ENCODE data around the gene KCNIP3. TPM values are rescaled to one million over a fixed set of nuclear protein-coding genes. Genes with fewer than 3 reads are reported as not detected.

Gene KCNIP3
- total RNA-seq, 1 donor from 2014 or later = not detected

DNA sequence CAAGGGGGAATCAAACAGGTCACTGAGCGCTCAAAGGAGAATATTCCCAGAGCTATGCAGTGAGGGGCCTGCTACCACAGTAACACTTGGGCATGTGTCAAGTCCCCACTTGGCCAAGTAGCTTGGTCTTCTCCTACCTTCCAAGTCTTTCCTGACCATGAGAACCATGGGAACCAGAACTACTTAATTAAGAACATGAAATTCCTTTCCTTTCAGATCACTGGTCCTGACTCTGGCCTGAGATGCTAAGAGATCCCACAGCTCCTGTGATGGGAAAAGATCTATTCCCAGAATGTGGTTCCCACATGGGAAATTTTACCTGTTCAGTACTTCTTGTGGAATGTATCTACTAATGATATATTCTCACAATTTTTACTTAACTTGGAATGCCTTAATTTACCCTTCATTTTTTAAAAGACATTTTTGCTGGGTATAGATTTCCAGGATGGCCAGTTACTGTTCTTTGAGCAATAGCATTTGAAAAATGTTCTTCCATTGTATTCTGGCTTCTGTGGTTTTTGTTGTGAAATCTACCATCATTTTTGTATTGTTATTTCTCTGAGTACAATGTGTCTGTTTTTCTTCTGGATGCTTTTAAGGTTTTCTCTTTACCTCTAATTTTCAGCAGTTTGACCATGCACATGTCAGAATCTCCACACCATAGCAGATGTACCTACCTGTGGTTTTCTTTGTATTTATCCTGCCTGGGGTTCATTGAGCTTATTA is 37.9 kb downstream of the KCNIP3 start:
- Mint-ChIP-seq H3K36me3 (ENCODE audit: low read depth) (no peaks in the 10 kb centered on the region), H3K27me3 (ENCODE audit: insufficient read depth) (peaks cover 2% of the 10 kb centered on the region), H3K4me1 (ENCODE audit: low read depth) (no peaks in the 10 kb centered on the region), H3K27ac (no peak overlapping the region), H3K4me3 (no peak overlapping the region), H3K9me3 (no peaks in the 10 kb centered on the region)
- intact Hi-C loops (cut with micrococcal nuclease) = no loop called here
- no peak for DNase-seq (ENCODE audit: low spot score)

DNA sequence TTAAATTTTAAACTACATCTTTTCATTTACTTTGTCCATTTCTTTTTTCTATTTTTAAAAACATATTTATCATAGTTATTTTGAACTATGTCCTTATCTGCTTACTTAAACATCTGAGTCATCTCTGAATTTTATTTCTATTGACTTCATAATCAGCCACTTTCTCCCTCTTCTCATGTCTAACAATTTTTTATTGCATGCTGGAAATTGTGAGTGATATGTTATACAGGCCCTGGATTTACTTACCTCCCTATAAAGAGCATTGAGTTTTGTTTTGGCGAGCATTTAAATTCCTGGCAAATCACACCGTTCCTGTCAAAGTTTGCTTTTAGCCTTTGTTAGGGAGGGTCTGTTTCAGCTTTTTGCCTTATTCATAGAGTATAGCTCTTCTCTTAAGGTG is 39.3 kb downstream of the KCNIP3 start:
- H3K9me3 Mint-ChIP-seq = no peaks in the 10 kb centered on the region
- no peaks in the 10 kb centered on the region for H3K4me1 Mint-ChIP-seq (ENCODE audit: low read depth)
- no peak for DNase-seq (ENCODE audit: low spot score)
- no peak overlapping the region for H3K4me3 Mint-ChIP-seq
- no peaks in the 10 kb centered on the region for H3K36me3 Mint-ChIP-seq (ENCODE audit: low read depth)
- intact Hi-C loops (cut with micrococcal nuclease) = no loop called here
- no peak overlapping the region for H3K27ac Mint-ChIP-seq
- peaks cover 2% of the 10 kb centered on the region for H3K27me3 Mint-ChIP-seq (ENCODE audit: insufficient read depth)

DNA sequence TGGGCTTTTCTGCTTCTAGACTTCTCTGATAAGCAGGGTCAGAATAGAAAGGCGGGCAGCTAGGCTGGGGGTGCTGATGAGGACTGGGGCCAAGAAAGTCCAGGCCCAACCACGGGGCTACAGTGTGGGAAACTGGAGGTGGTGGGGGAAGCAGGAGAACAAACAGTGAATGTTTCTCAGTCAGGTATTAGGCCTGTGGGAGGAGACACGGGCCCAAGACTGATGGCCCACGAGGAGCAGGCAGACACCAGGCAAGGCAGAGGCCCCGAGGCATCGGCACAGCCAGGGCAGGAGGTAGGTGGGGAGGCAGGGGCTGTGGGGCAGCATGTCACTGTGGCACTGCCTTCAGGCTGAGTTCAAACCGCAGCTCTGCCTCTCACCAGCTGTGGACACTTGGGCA is 40.7 kb downstream of the KCNIP3 start:
- no peaks in the 10 kb centered on the region for H3K4me1 Mint-ChIP-seq (ENCODE audit: low read depth)
- no peaks in the 10 kb centered on the region for H3K9me3 Mint-ChIP-seq
- intact Hi-C loops (cut with micrococcal nuclease) = no loop called here
- no peak overlapping the region for H3K4me3 Mint-ChIP-seq
- DNase-seq (ENCODE audit: low spot score) = no peak
- no peak overlapping the region for H3K27ac Mint-ChIP-seq
- H3K36me3 Mint-ChIP-seq (ENCODE audit: low read depth) = no peaks in the 10 kb centered on the region
- peaks cover 2% of the 10 kb centered on the region for H3K27me3 Mint-ChIP-seq (ENCODE audit: insufficient read depth)

DNA sequence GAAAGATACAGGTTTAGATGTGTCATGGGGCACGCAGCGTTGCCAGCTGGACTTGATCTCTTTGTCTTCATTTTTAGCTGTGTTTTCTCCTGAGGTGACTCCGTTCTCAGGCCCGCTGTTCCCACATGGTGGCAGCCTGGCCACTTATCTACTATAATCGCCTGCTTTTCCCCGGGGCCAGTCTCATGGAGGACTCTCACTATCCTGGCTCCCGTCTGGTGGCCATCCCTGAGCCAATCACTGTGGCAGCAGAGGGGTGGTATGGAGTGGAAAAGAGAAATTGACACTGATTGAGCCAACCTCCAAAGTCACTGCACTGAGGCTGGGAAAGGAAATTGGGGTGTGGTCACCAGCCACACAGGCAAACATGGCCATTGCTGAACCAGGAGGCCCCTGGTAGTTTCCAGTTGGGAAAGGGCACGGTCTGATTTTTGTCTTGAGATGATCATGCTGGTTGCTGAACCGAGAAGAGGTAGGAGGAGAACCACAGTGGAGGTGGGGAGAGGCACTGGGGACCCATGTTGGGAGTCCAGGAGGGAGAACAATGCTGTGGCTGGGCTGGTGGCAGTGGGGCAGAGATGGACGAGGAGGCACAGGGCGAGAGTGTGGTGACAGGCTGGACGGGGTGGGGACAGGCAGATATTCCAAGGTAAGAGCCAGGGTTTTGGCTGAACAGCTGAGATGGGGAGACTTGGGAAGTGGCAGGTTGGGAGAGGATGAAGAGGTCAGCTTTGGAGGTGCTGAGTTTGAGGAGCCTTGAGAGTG is 45.6 kb downstream of the KCNIP3 start:
- DNase-seq (ENCODE audit: low spot score) = no peak
- no peak overlapping the region for H3K4me3 Mint-ChIP-seq
- no peaks in the 10 kb centered on the region for H3K9me3 Mint-ChIP-seq
- H3K27me3 Mint-ChIP-seq (ENCODE audit: insufficient read depth) = peaks cover 20% of the 10 kb centered on the region
- no peaks in the 10 kb centered on the region for H3K4me1 Mint-ChIP-seq (ENCODE audit: low read depth)
- no peak overlapping the region for H3K27ac Mint-ChIP-seq
- intact Hi-C loops (cut with micrococcal nuclease) = no loop called here
- H3K36me3 Mint-ChIP-seq (ENCODE audit: low read depth) = no peaks in the 10 kb centered on the region

DNA sequence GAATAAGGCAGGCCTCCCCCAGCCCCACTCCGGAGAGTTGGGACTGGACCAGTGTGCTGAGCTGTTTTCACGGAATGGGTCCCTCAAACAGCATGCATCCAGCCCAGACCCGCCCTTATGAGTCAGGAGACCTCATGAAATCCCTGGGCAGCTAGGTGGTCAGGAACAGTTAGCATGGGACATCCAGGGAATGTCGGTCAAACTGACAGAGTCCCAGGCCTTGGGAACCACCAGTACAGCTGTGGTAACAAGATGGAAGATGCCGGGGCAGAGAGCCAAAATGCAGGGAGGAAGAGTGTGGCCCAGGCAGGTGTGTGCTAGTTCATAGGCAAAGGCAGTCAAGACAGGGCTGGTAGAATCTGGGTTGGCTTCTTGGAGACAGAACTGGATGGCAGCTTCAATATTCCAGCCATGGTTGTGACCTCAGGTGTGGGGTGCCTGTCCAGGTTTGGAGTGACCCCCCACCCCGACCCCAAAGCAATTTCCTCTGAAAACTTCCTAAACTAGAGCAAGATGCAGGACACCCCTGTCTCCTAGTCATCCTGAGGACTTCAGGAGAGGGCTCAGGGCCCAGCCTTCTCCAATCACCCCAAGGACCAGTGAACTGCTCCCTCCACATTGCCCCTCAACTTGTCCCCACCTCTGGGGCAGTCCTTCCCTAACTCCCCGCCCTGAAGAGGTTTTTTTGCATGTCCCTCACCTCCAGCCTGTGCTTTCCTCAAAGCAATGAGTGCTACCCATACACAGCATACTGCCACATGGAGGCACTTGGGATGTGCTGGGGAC is 46.5 kb downstream of the KCNIP3 start:
- no peaks in the 10 kb centered on the region for H3K36me3 Mint-ChIP-seq (ENCODE audit: low read depth)
- peaks cover 27% of the 10 kb centered on the region for H3K27me3 Mint-ChIP-seq (ENCODE audit: insufficient read depth)
- DNase-seq (ENCODE audit: low spot score) = no peak
- no peaks in the 10 kb centered on the region for H3K4me1 Mint-ChIP-seq (ENCODE audit: low read depth)
- H3K27ac Mint-ChIP-seq = no peak overlapping the region
- H3K9me3 Mint-ChIP-seq = no peaks in the 10 kb centered on the region
- intact Hi-C loops (cut with micrococcal nuclease) = no loop called here
- H3K4me3 Mint-ChIP-seq = no peak overlapping the region

DNA sequence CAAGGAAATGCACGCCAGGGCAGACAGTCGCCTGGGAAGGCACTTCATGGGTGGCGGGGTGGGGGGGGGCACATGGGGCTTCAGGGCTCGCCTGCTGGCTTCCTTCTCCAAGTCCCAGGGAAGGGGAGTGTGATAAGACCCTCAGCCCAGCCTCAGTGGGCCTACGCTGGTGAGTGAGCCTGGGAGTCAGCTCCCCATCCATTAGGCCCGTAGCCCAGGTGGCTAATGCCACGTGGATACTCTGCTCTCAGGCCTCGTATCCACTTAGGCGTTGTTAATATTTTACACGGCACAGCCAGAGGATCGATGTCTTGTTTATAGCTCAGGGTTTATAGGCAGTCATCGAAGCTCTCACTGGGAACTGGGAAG is 47.1 kb downstream of the KCNIP3 start:
- intact Hi-C loops (cut with micrococcal nuclease) = no loop called here
- Mint-ChIP-seq H3K27ac (no peak overlapping the region), H3K4me3 (no peak overlapping the region), H3K27me3 (ENCODE audit: insufficient read depth) (peaks cover 27% of the 10 kb centered on the region), H3K4me1 (ENCODE audit: low read depth) (no peaks in the 10 kb centered on the region), H3K36me3 (ENCODE audit: low read depth) (no peaks in the 10 kb centered on the region), H3K9me3 (no peaks in the 10 kb centered on the region)
- no peak for DNase-seq (ENCODE audit: low spot score)

DNA sequence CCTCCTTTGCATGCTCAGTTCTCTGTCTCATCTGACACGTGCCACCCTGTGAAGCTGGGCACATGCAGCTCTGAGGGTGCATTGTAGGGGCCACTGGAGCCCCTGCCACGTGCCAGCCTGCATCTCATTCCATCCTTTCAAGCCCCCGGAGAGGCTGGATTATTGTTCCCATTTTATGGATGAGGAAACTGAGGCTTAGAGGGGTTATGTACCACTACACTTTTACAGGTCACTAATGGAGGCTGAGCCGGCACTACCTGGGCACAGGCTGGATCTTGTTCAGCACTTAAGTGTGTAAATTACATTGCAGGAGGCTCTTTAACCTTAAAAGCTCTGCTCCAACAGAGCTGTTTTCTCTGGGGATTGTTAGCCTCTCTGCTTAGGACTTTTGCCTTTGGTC is 47.5 kb downstream of the KCNIP3 start:
- Mint-ChIP-seq H3K4me1 (ENCODE audit: low read depth) (no peaks in the 10 kb centered on the region), H3K27me3 (ENCODE audit: insufficient read depth) (peaks cover 26% of the 10 kb centered on the region), H3K9me3 (no peaks in the 10 kb centered on the region), H3K27ac (no peak overlapping the region), H3K36me3 (ENCODE audit: low read depth) (no peaks in the 10 kb centered on the region), H3K4me3 (peak overlapping the region; percentile 26)
- intact Hi-C loops (cut with micrococcal nuclease) = no loop called here
- DNase-seq (ENCODE audit: low spot score) = no peak

DNA sequence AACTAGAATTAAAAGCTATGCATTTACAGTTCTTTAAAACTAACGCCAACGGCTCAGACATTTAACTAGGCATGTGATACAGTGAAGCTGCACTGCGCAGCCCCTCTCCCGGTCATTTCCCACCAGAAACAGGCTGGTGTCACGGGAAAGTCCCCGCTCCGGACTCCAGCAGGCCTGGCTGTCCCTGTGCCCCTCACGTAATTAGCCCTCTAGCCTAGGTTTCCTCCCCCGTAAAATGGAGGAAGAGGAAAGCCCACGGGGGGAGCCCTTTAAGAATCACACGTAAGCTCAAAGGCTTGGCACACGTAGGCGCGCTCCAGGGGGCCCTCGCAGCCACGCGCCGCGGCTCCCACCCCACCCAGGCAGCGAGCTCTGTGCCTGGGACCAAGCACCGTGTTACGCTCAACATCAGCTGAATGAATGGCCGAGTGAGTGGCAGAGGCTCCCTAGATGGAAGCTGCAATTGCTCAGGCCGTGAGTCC is 48.0 kb downstream of the KCNIP3 start:
- Mint-ChIP-seq H3K27me3 (ENCODE audit: insufficient read depth) (peaks cover 25% of the 10 kb centered on the region), H3K36me3 (ENCODE audit: low read depth) (no peaks in the 10 kb centered on the region), H3K27ac (no peak overlapping the region), H3K9me3 (no peaks in the 10 kb centered on the region), H3K4me1 (ENCODE audit: low read depth) (no peaks in the 10 kb centered on the region), H3K4me3 (peak overlapping the region; percentile 26)
- intact Hi-C loops (cut with micrococcal nuclease) = no loop called here
- DNase-seq (ENCODE audit: low spot score) = no peak

DNA sequence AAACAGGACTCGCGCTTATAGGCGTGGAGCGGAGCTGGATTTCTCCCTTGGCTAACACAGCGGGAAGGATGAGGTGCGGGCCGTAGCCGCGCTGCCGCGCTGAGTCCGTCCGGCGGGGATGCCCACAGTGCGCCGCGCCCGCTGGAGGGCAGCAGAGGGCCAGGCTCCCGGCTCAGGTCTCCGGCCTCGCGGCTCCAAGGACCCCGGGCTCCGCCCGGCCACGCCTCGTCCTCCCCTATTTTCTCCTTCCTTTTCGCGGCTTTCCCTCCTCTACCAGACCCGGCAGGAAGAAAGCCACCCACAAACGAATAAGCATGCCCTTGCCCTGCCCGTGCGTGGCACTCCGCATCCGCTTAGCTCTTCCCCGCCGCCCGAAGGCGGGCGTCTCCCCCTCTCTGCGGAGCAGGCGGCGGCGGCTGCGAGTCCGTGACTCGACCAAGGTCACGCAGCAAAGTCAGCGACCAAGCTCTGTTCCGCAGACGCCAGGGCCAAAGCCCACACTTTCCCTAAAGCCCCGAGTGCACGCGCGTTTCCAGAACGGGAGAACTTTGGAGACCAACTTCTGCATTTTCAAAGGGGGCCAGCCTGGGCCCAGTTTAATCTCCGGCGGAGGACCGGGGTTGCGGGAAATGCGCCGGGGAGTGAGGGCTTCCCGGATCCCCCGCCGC is 48.5 kb downstream of the KCNIP3 start:
- intact Hi-C loops (cut with micrococcal nuclease) = no loop called here
- Mint-ChIP-seq H3K9me3 (no peaks in the 10 kb centered on the region), H3K27ac (no peak overlapping the region), H3K36me3 (ENCODE audit: low read depth) (no peaks in the 10 kb centered on the region), H3K4me3 (peak overlapping the region; percentile 78), H3K27me3 (ENCODE audit: insufficient read depth) (peaks cover 25% of the 10 kb centered on the region), H3K4me1 (ENCODE audit: low read depth) (no peaks in the 10 kb centered on the region)
- peak; percentile 48 for DNase-seq (ENCODE audit: low spot score)

DNA sequence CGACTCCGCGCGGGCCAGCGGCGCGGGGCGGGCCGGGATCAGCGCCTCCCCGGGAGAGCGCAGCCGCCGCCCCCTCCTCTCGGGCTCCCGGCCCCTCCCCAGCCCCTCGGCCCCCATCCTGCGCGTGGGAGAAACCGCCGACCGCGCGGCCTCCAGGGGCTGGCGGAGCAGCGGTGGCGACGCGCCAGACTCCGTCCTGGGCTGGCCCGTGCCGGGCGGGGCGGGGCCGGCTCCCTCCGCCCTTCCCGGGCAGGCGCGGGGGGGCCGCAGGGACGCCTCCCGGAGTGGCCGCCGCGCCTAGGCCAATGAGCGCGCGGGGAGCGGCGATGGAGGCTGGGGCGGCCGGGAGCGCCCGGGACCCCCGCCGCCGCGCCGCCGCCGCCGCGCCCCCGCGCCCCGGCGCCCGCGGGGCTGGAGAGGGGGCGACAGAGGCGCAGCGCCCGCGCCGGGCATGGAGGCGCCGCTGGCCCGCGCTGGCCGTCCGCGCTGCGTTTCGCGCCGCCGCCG is 49.1 kb downstream of the KCNIP3 start:
- Mint-ChIP-seq H3K4me3 (no peak overlapping the region), H3K36me3 (ENCODE audit: low read depth) (no peaks in the 10 kb centered on the region), H3K9me3 (no peaks in the 10 kb centered on the region), H3K27me3 (ENCODE audit: insufficient read depth) (peaks cover 28% of the 10 kb centered on the region), H3K4me1 (ENCODE audit: low read depth) (no peaks in the 10 kb centered on the region), H3K27ac (no peak overlapping the region)
- DNase-seq (ENCODE audit: low spot score) = no peak
- intact Hi-C loops (cut with micrococcal nuclease) = no loop called here

DNA sequence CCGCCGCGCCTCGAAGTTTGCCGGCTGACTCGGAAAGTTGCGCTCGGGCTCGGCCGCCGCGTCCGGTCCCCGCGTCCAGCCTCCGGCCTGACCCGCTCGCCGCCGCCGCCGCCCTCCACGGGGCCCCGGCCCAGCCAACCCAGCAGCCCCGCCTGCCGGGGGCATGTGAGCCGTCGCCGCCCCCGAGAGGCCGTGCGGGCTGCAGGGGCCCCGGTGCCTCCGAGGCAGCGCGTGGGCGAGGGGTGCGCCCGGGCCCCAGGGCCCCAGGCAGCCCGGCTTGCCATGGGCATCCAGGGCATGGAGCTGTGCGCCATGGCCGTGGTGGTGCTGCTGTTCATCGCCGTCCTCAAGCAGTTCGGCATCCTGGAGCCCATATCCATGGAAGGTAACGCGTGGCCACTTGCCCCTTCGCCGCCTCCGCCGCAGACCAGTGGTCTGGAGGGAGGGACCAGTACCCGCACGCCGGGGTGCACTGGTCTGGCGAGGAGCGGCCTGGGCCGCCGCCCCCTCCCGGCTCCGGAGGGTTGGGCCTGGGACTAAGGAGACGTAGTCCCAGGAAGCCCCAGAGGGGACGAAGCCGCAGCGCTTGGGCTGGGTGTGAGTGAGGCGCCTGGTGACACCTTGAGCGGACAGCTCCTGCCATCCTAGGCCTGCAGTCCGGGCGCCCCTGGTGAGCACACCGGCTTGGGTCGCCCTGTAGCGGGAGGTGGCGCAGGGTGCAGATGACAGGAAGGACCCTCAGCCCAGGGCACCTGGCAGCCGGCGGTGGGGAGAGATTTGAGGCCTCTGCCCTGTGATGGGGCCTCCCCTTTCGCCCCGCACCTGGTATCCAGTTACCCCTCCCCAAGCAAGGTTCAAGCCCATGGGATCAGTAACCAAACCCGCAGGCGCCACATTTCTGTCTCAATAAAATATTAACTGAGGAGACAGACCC is 49.9 kb downstream of the KCNIP3 start:
- Mint-ChIP-seq H3K36me3 (ENCODE audit: low read depth) (no peaks in the 10 kb centered on the region), H3K27me3 (ENCODE audit: insufficient read depth) (peaks cover 30% of the 10 kb centered on the region), H3K27ac (no peak overlapping the region), H3K4me1 (ENCODE audit: low read depth) (no peaks in the 10 kb centered on the region), H3K4me3 (peak overlapping the region; percentile 26), H3K9me3 (no peaks in the 10 kb centered on the region)
- intact Hi-C loops (cut with micrococcal nuclease) = no loop called here
- DNase-seq (ENCODE audit: low spot score) = no peak

Measured in activated T-helper 1 cell treated with anti-CD3 and anti-CD28 coated beads, Interleukin-12 subunit alpha, Interleukin-12 subunit beta, Interleukin-2, Interleukin-4 antibody, amounts not matched to agents 30 ng/mL and 10 ng/mL and 1 ng/mL, durations not matched to agents 14 hours and 24 hours and 36 hours (primary cell).